ENCODE data around the gene AGAP2. TPM values are rescaled to one million over a fixed set of nuclear protein-coding genes. Genes with fewer than 3 reads are reported as not detected.
A peak's percentile ranks its signal among the peaks of the same experiment; 100 is the strongest.

Gene AGAP2
- total and polyA plus RNA-seq, 2 donors (not counting 1 experiment from before 2014, with no cell fraction given) = 22.2 to 27.0 TPM

DNA sequence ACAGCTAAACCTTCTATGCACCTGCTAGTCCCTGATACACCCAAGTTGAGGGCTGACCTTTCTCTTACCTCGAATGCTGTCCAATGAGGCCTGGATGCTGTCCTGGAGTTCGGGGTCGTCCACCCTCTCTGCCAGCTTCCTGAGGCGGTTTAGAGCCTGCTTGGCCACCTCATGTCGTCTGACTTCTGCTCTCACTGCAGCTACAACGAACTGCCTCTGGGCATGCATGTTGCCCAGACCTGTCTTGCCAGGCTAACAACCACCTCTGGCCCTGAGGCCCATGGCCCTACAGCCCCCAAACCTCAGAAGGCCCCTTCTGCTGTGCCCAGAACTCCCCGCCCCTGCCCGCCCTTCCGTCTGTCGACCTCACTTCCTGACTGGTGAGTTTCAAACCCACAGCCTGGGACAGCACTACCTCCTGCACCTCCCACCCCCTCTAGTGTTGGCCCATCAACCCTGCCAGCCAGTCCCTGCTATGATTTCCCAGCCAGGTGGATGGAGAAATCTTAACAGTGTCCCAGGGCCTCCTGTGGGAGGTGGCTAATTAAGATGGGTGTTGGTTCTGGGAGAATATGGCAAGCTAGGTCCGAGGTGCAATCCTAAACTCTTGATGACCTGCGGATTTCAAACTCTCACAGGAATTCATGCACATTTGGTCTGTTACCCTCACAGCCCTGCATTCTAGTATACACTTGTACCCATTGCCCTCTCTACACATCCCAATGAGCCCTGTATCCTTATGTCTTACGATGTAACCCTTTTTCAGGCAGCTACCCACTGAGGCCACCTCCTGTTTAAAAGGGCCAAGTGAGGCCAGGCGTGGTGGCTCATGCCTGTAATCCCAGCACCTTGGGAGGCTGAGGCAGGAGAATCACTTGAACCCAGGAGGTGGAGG lies 3.5 kb upstream of the AGAP2 start:
- 14% methylated on average over 13 of the region's 14 CpGs for WGBS (ENCODE audit: insufficient coverage)
- CTCF ChIA-PET = interaction anchor here (0.7 to 4.0 kb wide), 13 partner anchors 10 to 159 kb away, joined by 3 to 21 read pairs (median 6); partner anchors contain the start of genes B4GALNT1, CDK4, CYP27B1 and EEF1AKMT3

More for the DNA sequence above, 3.5 kb upstream of the AGAP2 start:
- Mint-ChIP-seq H3K4me1 (peaks cover 55% of the 10 kb centered on the region), H3K27ac (peak overlapping the region; percentile 83), H3K4me3 (peak overlapping the region; percentile 84), H3K9me3 (ENCODE audit: insufficient read depth) (no peaks in the 10 kb centered on the region), H3K27me3 (no peaks in the 10 kb centered on the region)
- H3K9me3 ChIP-seq (ENCODE audit: control extremely low read depth in 1 of 3, control insufficient read depth in 2 of 3, insufficient read depth in 1 of 3, low read length in 2 of 3) = no peaks in the 10 kb centered on the region
- peak overlapping the region; percentile 65 for H2AFZ ChIP-seq (ENCODE audit: insufficient read depth, low read depth, low read length, poor library complexity, severe bottlenecking)
- TF ChIP-seq, protein P1, sequence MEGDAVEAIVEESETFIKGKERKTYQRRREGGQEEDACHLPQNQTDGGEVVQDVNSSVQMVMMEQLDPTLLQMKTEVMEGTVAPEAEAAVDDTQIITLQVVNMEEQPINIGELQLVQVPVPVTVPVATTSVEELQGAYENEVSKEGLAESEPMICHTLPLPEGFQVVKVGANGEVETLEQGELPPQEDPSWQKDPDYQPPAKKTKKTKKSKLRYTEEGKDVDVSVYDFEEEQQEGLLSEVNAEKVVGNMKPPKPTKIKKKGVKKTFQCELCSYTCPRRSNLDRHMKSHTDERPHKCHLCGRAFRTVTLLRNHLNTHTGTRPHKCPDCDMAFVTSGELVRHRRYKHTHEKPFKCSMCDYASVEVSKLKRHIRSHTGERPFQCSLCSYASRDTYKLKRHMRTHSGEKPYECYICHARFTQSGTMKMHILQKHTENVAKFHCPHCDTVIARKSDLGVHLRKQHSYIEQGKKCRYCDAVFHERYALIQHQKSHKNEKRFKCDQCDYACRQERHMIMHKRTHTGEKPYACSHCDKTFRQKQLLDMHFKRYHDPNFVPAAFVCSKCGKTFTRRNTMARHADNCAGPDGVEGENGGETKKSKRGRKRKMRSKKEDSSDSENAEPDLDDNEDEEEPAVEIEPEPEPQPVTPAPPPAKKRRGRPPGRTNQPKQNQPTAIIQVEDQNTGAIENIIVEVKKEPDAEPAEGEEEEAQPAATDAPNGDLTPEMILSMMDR (IDR thresholded peaks at IDR 0.05) = peak; percentile 64
- TF ChIP-seq EZH2 (IDR thresholded peaks at IDR 0.05; ENCODE audit: borderline replicate concordance, insufficient read depth, low read depth, low read length, poor library complexity, severe bottlenecking) = no peak
- DNase-seq = peak; percentile 82
- peaks cover 72% of the 10 kb centered on the region for H3K79me2 ChIP-seq (ENCODE audit: control insufficient read depth, insufficient read depth, low read length)
- ATAC-seq (ENCODE audit: low read depth) = peak; percentile 58
- H3K36me3 ChIP-seq (replicated peaks in 1 of 2; ENCODE audit: control extremely low read depth in 1 of 2, control insufficient read depth in 1 of 2, extremely low read depth in 1 of 2, insufficient read depth in 2 of 2, low read length in 1 of 2) = peaks cover under 1 to 24% of the 10 kb centered on the region in 2 experiments
- POLR2A ChIA-PET = interaction anchor here (0.6 to 1.5 kb wide), 4 partner anchors 9 to 50 kb away, joined by 3 read pairs; no protein-coding TSS in a partner anchor
- H3K4me3 ChIP-seq (ENCODE audit: control extremely low read depth in 1 of 5, extremely low read depth in 1 of 5, insufficient read depth in 1 of 5, low read depth in 2 of 5, low read length in 4 of 5) = peak overlapping the region; percentile 43 to 79 (median 62)
- peak overlapping the region; percentile 71 for H3K4me2 ChIP-seq (replicated peaks; ENCODE audit: low read depth, low read length, poor library complexity, severe bottlenecking)
- peaks cover 43 to 63% of the 10 kb centered on the region in 2 donors for H3K4me1 ChIP-seq (ENCODE audit: control insufficient read depth in 2 of 2, insufficient read depth in 2 of 2, low read length in 2 of 2)
- H3K27me3 ChIP-seq (replicated peaks in 1 of 4; ENCODE audit: control extremely low read depth in 1 of 4, control insufficient read depth in 3 of 4, insufficient read depth in 4 of 4, low read length in 3 of 4) = no peaks in the 10 kb centered on the region
- intact Hi-C loops (cut with micrococcal nuclease) = loop anchor here (1.0 to 5.0 kb wide), 3 partner anchors 40 to 159 kb away; partner anchors contain the start of genes B4GALNT1 and TSFM
- peak overlapping the region; percentile 45 to 70 for H3K27ac ChIP-seq (ENCODE audit: low read length in 2 of 2)
- peaks cover 38% of the 10 kb centered on the region for H4K20me1 ChIP-seq (ENCODE audit: control insufficient read depth, insufficient read depth, low read length, poor library complexity, severe bottlenecking)
- peak overlapping the region; percentile 60 for H3K9ac ChIP-seq (ENCODE audit: low read length)
